HG03097 (cell line): ENCODE data around the gene DERL3.

Experiments used
- ATAC-seq: cut with Tn5 transposase; IDR thresholded peaks from one replicate; pipeline ENCODE4 v1.9.1; 2021; ENCODE audit not compliant: unreplicated experiment, low FRiP score

Gene DERL3

DNA sequence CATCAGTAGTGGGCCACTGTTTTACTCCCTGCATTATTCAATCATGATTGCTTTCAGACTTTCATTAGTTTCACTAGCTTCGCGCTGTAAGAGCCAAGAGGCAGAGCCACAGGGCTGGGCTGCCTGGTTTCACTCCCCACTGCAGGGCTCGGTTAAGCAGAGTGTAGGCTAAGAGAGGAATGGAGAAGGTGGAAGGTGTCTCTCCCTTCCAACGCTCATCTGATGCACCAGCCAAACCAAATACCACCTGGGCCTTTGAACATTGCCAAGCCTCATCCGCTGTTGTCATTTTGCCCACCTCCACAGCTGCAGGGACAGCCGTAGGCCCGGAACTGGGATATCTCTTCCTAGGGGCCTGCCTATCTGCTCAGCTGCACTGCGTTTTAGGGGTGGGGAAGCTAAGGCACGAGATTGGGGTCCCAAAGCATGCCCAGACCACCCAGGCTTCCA lies 52.5 kb downstream of the DERL3 start:
- ATAC-seq: peak; percentile 5
